Ishikawa (cell line): ENCODE results near the gene RFX8.

ENCODE experiments used
- EP300 ChIP-seq: IDR thresholded peaks from 2 replicates; pipeline ENCODE4 v1.6.1; 2012; ENCODE audit warnings: borderline replicate concordance
- TF ChIP-seq, protein P1 (sequence below): IDR thresholded peaks from 2 replicates; pipeline ENCODE4 v1.6.1; 2012; ENCODE audit warnings: low read depth, mild to moderate bottlenecking

DNA sequence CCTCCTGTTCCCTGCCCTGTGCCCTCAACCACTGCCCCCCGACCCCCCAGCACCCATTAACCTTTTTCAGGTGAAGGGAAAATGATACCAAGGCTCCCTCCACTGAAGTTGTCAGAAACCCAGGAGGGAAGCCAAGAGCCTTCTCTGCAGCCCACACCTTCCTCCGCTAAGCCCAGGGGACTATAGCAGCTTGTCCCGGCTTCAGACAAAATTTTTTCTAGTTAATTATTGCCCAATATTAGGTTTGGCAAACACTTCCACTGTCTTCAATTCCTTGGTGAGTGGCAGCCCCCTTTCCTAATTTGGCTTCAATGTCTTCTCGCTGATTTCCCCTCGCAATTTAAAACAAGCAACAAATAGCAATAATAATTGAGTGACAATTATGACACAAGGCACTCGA is 23.9 kb downstream of the RFX8 start:
- no peak for TF ChIP-seq EP300
- TF ChIP-seq, protein P1, sequence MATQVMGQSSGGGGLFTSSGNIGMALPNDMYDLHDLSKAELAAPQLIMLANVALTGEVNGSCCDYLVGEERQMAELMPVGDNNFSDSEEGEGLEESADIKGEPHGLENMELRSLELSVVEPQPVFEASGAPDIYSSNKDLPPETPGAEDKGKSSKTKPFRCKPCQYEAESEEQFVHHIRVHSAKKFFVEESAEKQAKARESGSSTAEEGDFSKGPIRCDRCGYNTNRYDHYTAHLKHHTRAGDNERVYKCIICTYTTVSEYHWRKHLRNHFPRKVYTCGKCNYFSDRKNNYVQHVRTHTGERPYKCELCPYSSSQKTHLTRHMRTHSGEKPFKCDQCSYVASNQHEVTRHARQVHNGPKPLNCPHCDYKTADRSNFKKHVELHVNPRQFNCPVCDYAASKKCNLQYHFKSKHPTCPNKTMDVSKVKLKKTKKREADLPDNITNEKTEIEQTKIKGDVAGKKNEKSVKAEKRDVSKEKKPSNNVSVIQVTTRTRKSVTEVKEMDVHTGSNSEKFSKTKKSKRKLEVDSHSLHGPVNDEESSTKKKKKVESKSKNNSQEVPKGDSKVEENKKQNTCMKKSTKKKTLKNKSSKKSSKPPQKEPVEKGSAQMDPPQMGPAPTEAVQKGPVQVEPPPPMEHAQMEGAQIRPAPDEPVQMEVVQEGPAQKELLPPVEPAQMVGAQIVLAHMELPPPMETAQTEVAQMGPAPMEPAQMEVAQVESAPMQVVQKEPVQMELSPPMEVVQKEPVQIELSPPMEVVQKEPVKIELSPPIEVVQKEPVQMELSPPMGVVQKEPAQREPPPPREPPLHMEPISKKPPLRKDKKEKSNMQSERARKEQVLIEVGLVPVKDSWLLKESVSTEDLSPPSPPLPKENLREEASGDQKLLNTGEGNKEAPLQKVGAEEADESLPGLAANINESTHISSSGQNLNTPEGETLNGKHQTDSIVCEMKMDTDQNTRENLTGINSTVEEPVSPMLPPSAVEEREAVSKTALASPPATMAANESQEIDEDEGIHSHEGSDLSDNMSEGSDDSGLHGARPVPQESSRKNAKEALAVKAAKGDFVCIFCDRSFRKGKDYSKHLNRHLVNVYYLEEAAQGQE = no peak
